ENCODE measurements around the gene DDX39A.

DDX39A gene

DNA sequence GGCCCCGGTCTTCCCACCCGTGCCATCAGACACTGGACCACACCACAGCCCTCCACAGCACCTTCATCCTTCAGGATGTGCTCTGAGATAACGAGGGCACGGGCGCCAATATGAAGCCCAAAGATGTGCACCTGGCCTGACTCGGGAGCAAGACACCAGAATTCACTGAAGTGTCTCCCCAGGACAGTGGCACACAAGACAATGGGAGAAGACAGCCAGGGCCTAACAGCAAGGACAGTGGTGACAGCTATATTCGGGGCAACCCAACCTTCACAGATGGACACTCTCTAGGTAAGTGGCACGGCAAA, 7.2 kb downstream of the DDX39A start:
- Histone ChIP-seq H3K4me1 (ENCODE audit: control insufficient read depth, low read depth, low read length) (no peaks in the 10 kb centered on the region), H3K18ac (ENCODE audit: low read length) (no peak overlapping the region), H3K4me3 (ENCODE audit: low read length) (no peak overlapping the region), H3K79me2 (ENCODE audit: control insufficient read depth, insufficient read depth, low read length) (peaks cover 50% of the 10 kb centered on the region), H3K27me3 (ENCODE audit: insufficient read depth, low read length, poor library complexity) (no peaks in the 10 kb centered on the region), H3K36me3 (ENCODE audit: control insufficient read depth, insufficient read depth, low read length) (peaks cover 26% of the 10 kb centered on the region), H2BK5ac (ENCODE audit: low read length) (no peak overlapping the region), H3K4ac (ENCODE audit: low read depth, low read length) (no peak overlapping the region), H4K5ac (ENCODE audit: low read length) (no peak overlapping the region), H2BK120ac (ENCODE audit: low read depth, low read length) (no peak overlapping the region), H3K27ac (ENCODE audit: low read depth, low read length) (no peak overlapping the region), H3K56ac (ENCODE audit: low read length) (no peak overlapping the region), H2BK15ac (replicated peaks; ENCODE audit: low read depth) (no peak overlapping the region), H3K79me1 (ENCODE audit: low read length) (peaks cover 21% of the 10 kb centered on the region), H3K23ac (ENCODE audit: low read length) (no peak overlapping the region), H2AK5ac (ENCODE audit: low read length) (no peak overlapping the region), H3K9ac (ENCODE audit: low read length) (no peak overlapping the region), H3K4me2 (ENCODE audit: low read length) (no peak overlapping the region), H4K8ac (ENCODE audit: low read depth, low read length) (no peak overlapping the region)
- DNase-seq: no peak
- WGBS (ENCODE audit: extremely low coverage, insufficient coverage, low lambda C conversion rate): no CpG with 5 or more reads among the region's 8 CpGs

- Histone ChIP-seq H2BK15ac (replicated peaks; ENCODE audit: low read depth) (no peak overlapping the region), H2BK5ac (ENCODE audit: low read length) (no peak overlapping the region), H3K56ac (ENCODE audit: low read length) (no peak overlapping the region), H3K18ac (ENCODE audit: low read length) (no peak overlapping the region), H2AK5ac (ENCODE audit: low read length) (no peak overlapping the region), H3K4me2 (ENCODE audit: low read length) (no peak overlapping the region), H4K5ac (ENCODE audit: low read length) (no peak overlapping the region), H3K9ac (ENCODE audit: low read length) (no peak overlapping the region), H2BK120ac (ENCODE audit: low read depth, low read length) (no peak overlapping the region), H3K27me3 (ENCODE audit: insufficient read depth, low read length, poor library complexity) (no peaks in the 10 kb centered on the region), H3K79me2 (ENCODE audit: control insufficient read depth, insufficient read depth, low read length) (peaks cover 44% of the 10 kb centered on the region), H3K4me1 (ENCODE audit: control insufficient read depth, low read depth, low read length) (no peaks in the 10 kb centered on the region), H4K8ac (ENCODE audit: low read depth, low read length) (no peak overlapping the region), H3K79me1 (ENCODE audit: low read length) (peaks cover 21% of the 10 kb centered on the region), H3K36me3 (ENCODE audit: control insufficient read depth, insufficient read depth, low read length) (peaks cover 26% of the 10 kb centered on the region), H3K4ac (ENCODE audit: low read depth, low read length) (no peak overlapping the region), H3K23ac (ENCODE audit: low read length) (no peak overlapping the region), H3K4me3 (ENCODE audit: low read length) (no peak overlapping the region), H3K27ac (ENCODE audit: low read depth, low read length) (no peak overlapping the region)
- no CpG with 5 or more reads among the region's 19 CpGs for WGBS (ENCODE audit: extremely low coverage, insufficient coverage, low lambda C conversion rate)
- no peak for DNase-seq
Measured at GRCh38 chr19:14411161-14411937, 7.8 kb downstream of the DDX39A start.

DNA sequence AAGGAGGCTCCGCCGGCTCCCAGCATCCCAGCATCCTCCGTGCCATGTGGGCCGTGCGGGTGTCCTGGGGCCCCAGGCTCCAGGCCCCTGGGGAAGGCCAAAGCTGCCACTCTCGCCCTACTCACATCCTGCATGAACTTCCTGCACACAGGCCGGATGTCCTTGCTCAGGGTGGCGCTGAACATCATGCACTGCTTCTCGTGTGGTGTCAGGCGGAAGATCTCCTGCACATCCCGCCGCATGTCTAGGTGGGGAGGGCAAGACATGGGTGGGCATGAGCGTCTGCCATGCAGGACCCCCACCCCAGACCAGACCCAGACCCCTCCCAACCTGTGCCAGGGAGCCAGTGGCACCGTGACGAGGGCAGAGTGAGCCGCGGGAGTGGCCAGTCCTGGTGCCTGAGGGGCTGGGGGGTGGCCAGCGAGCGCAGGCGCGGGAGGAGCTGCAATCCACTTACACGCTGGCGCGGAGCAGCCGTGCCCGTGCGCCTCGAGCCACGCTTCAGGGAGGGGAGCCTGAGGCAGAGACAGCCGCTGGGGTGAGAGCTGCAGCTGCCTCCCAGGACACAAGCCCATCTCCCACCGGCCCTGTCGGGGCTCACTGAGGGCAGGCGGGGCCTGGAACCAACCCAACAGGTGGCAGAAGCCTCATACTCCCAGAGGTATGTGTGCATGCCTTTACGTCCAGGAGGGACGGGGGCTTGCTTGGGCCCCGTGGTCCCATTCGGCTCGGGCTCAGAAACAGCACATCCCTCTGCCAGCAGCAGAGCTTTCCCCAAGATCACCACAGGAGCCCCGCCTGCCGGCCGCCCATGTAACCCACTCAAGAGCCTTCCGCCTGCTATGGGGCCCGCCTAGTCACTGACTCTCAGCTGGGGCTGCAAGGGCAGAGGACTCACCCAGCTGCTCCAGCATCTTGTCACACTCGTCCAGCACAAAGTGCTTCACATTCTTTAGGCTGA, 8.8 kb downstream of the DDX39A start:
- Histone ChIP-seq H4K5ac (ENCODE audit: low read length) (no peak overlapping the region), H3K4me1 (ENCODE audit: control insufficient read depth, low read depth, low read length) (no peaks in the 10 kb centered on the region), H3K27me3 (ENCODE audit: insufficient read depth, low read length, poor library complexity) (no peaks in the 10 kb centered on the region), H3K27ac (ENCODE audit: low read depth, low read length) (no peak overlapping the region), H2AK5ac (ENCODE audit: low read length) (no peak overlapping the region), H3K56ac (ENCODE audit: low read length) (no peak overlapping the region), H3K4ac (ENCODE audit: low read depth, low read length) (no peak overlapping the region), H3K79me2 (ENCODE audit: control insufficient read depth, insufficient read depth, low read length) (peaks cover 35% of the 10 kb centered on the region), H2BK15ac (replicated peaks; ENCODE audit: low read depth) (no peak overlapping the region), H4K8ac (ENCODE audit: low read depth, low read length) (no peak overlapping the region), H3K9ac (ENCODE audit: low read length) (no peak overlapping the region), H3K79me1 (ENCODE audit: low read length) (peaks cover 18% of the 10 kb centered on the region), H2BK5ac (ENCODE audit: low read length) (no peak overlapping the region), H3K4me2 (ENCODE audit: low read length) (no peak overlapping the region), H3K18ac (ENCODE audit: low read length) (no peak overlapping the region), H3K23ac (ENCODE audit: low read length) (no peak overlapping the region), H3K4me3 (ENCODE audit: low read length) (no peak overlapping the region), H2BK120ac (ENCODE audit: low read depth, low read length) (no peak overlapping the region), H3K36me3 (ENCODE audit: control insufficient read depth, insufficient read depth, low read length) (peaks cover 24% of the 10 kb centered on the region)
- DNase-seq: no peak
- WGBS (ENCODE audit: extremely low coverage, insufficient coverage, low lambda C conversion rate): no CpG with 5 or more reads among the region's 44 CpGs

- Histone ChIP-seq H3K36me3 (ENCODE audit: control insufficient read depth, insufficient read depth, low read length) (peaks cover 24% of the 10 kb centered on the region), H3K4me1 (ENCODE audit: control insufficient read depth, low read depth, low read length) (no peaks in the 10 kb centered on the region), H3K23ac (ENCODE audit: low read length) (no peak overlapping the region), H4K8ac (ENCODE audit: low read depth, low read length) (no peak overlapping the region), H3K27ac (ENCODE audit: low read depth, low read length) (no peak overlapping the region), H3K4me2 (ENCODE audit: low read length) (no peak overlapping the region), H3K79me2 (ENCODE audit: control insufficient read depth, insufficient read depth, low read length) (peaks cover 25% of the 10 kb centered on the region), H2BK5ac (ENCODE audit: low read length) (no peak overlapping the region), H4K5ac (ENCODE audit: low read length) (no peak overlapping the region), H3K56ac (ENCODE audit: low read length) (no peak overlapping the region), H2AK5ac (ENCODE audit: low read length) (no peak overlapping the region), H3K27me3 (ENCODE audit: insufficient read depth, low read length, poor library complexity) (no peaks in the 10 kb centered on the region), H2BK120ac (ENCODE audit: low read depth, low read length) (no peak overlapping the region), H3K4ac (ENCODE audit: low read depth, low read length) (no peak overlapping the region), H3K79me1 (ENCODE audit: low read length) (peaks cover 18% of the 10 kb centered on the region), H3K18ac (ENCODE audit: low read length) (no peak overlapping the region), H3K4me3 (ENCODE audit: low read length) (no peak overlapping the region), H2BK15ac (replicated peaks; ENCODE audit: low read depth) (no peak overlapping the region), H3K9ac (ENCODE audit: low read length) (no peak overlapping the region)
- DNase-seq: no peak
- WGBS (ENCODE audit: extremely low coverage, insufficient coverage, low lambda C conversion rate): no CpG with 5 or more reads among the region's 38 CpGs
Measured at GRCh38 chr19:14409146-14410023, 9.8 kb downstream of the DDX39A start.

DNA sequence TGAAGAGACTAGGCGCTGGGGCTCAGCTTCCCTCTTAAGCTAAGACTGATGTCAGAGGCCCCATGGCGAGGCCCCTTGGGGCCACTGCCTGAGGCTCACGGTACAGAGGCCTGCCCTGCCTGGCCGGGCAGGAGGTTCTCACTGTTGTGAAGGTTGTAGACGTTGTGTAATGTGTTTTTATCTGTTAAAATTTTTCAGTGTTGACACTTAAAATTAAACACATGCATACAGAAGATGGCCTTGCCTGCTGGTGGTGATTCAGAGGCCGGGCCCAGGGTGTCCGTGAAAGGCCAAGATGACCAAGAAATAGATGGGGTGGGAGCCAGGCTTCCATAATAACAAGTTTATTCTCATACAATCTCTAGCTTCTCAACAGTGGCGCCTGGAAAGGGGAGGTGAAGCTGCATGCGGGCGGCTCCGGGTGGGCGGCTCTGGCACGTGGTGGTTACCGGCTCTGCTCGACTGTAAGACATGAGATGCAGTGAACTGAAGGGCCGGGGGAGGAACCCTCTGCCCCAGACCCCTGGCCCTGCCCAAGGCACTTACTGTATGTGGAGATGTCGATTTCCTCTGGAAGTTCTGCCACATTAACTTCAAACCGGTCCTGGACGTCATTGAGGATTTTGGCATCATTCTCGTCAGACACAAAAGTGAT, 10.5 kb downstream of the DDX39A start:
- Histone ChIP-seq H4K5ac (ENCODE audit: low read length) (no peak overlapping the region), H3K4me2 (ENCODE audit: low read length) (no peak overlapping the region), H3K79me1 (ENCODE audit: low read length) (peaks cover 15% of the 10 kb centered on the region), H4K8ac (ENCODE audit: low read depth, low read length) (no peak overlapping the region), H2BK5ac (ENCODE audit: low read length) (no peak overlapping the region), H3K4me1 (ENCODE audit: control insufficient read depth, low read depth, low read length) (no peaks in the 10 kb centered on the region), H3K4me3 (ENCODE audit: low read length) (no peak overlapping the region), H3K9ac (ENCODE audit: low read length) (no peak overlapping the region), H2BK15ac (replicated peaks; ENCODE audit: low read depth) (no peak overlapping the region), H2AK5ac (ENCODE audit: low read length) (no peak overlapping the region), H3K27me3 (ENCODE audit: insufficient read depth, low read length, poor library complexity) (no peaks in the 10 kb centered on the region), H3K56ac (ENCODE audit: low read length) (no peak overlapping the region), H3K4ac (ENCODE audit: low read depth, low read length) (no peak overlapping the region), H2BK120ac (ENCODE audit: low read depth, low read length) (no peak overlapping the region), H3K18ac (ENCODE audit: low read length) (no peak overlapping the region), H3K79me2 (ENCODE audit: control insufficient read depth, insufficient read depth, low read length) (peaks cover 18% of the 10 kb centered on the region), H3K27ac (ENCODE audit: low read depth, low read length) (no peak overlapping the region), H3K23ac (ENCODE audit: low read length) (no peak overlapping the region), H3K36me3 (ENCODE audit: control insufficient read depth, insufficient read depth, low read length) (peaks cover 24% of the 10 kb centered on the region)
- no peak for DNase-seq
- WGBS (ENCODE audit: extremely low coverage, insufficient coverage, low lambda C conversion rate): no CpG with 5 or more reads among the region's 20 CpGs

Data from mesendoderm (in vitro differentiated cells).